HG03469 (cell line): ENCODE measurements around the gene CCM2.
"Not testable (repeated sequence)": the region's sequence is repeated elsewhere in the genome, so short reads cannot be mapped to it uniquely, and the experiment has no call there.

ENCODE experiments used
- ATAC-seq: cut with Tn5 transposase; IDR thresholded peaks from one replicate; pipeline ENCODE4 v1.9.1; 2021; ENCODE audit warnings: mild to moderate bottlenecking, moderate library complexity, moderate number of reproducible peaks; ENCODE audit not compliant: unreplicated experiment

CCM2 gene

DNA sequence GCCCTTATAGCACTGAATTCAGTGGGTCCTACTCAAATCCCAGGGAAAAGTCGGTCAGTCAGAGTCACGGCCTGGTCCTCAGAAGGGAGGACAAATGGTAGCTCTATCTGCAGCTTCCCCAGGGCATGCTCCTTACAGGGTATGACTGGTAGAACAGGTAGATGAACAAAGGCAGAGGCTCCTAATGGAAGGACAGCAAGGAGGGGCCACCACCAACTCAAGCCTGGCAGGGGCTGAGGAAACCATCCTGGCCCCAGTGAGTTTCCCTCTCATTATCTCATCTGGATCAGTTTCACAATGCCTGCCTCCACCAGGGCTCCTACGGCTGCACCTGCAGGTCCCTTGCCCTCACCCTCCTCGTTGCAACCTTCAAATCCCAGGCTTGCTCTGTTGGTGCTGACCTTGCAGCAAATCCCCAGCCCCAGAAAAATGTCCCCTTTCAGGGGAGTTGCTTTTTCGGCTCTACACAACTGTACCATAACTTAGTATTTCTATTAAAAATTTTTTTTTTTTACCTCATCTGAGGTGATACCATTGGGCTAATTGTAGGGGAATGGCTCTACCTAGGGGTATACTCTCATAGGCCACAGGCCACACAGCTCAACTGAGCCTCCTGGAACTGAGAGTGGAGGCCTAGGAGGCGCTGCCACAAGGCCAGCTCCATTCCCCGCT, 18.8 kb upstream of the CCM2 start:
- no peak for ATAC-seq

DNA sequence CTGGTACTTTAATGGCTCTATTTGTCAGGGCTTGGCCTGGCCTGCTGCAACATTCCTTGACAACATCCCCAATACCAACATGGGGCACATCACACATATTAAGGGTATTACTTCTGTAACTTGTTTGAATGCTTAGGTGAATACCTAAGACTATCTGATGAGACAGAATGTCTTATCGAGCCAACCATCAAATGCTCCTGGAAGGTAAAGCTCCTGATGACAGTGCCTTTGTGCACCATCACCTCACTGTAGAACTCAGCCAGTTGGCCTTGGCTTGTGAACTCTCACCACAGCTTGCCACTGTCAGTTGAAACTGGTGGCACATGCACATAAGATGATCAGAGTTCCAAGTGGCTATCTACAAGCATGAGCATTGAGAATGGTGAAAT, 17.5 kb upstream of the CCM2 start:
- no peak for ATAC-seq

DNA sequence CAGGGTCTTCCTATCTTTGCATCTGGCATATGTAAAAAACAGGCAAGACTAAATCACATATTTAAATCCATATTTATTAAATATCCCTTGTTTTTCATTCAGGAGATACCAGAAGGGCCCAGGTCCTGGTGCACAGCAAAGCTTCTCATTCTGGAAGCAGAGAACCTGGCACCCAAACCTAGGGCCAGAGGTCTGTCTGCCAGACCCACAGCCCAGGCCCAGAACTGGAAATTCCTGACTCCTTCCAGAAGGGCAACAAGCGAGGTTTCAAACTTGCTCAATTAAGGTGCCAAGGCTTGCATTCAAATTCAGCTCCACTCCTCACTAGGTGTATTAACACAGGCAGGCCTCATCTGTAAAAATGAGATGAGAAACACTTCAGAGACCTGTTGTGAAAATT, 17.0 kb upstream of the CCM2 start:
- no peak for ATAC-seq

DNA sequence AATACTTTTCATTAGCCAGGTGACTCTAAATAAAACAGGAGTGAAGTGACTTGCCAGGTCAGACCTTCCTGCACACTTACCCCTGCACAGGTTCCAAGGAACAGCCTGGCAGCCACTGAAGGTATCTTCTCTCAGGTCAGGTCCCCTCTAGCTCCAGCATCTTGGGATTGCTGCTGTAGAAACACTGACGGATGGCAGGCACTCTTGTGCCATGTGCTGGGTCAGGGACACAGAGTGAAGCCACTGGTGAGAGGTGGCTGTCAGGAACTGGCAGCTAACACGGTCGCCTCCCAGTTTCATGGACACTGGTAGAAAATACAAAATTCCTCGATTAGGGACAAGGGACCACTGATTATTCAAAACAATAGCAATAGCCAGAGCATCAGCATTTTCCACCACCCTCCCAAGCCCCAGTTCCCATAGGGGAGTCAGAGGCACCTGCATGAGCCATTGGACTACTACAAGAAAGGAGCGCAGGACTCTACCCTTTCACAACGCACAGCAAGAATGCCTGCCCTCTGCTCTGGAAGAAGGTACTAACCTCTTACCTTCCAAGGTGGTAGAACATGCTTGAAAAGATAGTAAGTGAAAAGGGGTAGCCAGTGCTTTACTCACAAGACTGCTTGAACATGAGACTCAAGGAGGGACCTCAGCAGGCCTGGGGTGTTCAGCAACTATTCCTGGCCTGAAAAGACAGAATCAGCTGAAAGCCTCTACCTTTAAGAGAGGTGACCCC, 16.1 kb upstream of the CCM2 start:
- ATAC-seq: no peak

DNA sequence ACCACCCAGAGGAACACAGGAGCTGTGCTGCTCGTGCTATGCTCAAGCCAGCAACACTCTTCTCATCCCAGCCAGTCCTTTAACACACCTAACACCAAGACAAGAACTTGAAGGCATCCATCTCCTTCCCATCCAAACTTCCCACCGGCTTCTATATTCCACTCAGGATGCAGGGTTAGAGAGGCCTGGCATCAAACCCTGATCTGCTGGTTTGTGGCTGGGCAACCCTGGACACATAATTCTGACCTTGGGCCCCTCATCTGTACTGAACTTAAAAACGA, 15.6 kb upstream of the CCM2 start:
- ATAC-seq: no peak

DNA sequence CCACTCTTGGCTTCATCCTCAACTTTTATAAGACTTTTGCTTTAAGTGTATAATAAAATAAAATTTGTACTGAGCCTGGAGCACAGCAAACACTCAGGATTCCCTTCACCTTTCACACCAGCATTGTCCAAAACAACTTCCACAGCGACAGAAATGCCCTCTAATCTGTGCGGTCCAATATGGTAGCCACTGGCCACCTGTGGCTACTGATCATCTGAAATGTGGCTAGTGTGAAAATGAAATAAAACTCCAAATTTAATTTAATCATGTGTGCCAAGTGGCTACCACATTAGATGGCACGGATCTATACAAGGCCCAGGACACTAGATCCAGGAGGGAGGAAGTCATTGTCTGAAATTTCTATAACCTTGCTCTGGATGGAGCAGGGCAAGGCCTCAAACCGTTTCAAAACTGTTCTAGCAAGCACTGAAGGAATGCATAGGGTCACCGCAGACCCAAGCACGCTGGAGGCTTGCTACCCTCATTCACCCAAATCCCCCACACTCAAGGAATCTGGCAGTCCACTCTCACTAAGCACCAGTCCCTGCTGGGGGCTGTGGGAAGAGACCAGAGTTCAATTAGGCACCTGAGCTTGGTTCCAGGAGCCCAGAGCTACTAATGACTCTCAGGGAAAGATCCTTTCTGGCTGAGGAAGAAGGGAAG, 14.8 kb upstream of the CCM2 start:
- ATAC-seq: no peak

DNA sequence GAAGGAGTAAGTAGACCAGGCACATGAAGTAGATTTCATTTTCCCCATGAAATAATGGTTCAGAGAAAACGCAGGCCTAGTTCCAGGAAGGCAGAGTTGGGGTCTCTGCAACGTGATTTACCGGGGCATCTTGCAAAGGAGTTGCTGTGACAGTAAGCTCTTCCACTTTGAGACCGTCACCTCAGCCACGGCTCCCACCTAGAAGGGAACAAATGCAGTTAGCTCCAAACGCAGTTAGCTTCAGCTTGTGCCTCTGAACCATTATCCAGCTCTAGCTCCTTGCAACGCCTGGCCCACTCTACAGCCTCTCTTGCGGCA, 14.1 kb upstream of the CCM2 start:
- no peak for ATAC-seq

DNA sequence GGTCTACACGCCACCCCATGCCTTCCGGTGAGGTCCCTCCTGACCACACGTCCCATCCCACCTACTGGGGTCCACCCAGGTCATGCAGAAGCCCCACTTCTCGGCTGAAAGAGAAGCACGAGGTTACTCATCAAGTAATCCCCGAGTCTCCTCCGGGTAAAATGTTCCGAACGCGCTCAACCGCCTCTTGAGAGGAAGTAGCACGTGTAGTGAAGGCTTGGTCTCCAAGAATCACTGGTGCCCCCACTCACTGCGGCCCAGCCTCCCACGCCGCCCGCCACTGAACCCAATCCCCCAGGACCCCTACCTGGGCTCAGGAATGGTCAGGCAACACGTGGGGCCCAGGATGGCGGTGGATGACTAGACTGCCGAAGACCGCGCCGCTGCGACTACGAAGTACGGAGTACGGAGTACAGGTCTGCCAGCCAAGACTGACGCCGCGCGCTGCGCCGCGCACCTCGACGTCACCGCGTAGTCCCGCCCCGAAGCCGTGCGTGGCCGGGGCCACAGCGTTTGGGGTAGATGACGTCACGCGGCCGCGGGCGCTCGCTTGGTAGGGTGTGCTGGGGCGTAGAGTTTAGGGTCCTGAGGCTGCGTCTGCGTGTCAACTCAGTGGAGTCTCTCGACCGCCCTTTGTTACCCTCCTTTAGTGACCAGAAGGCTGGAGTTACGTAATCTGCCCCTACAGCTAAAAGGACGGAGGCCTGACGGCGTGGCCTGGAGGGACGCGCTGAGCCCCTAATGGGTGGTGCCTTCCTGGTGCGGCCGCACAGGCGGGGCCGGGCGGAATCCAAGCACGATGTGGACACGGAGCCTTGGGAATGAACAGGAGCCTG, 13.6 kb upstream of the CCM2 start:
- ATAC-seq: peak; percentile 93

DNA sequence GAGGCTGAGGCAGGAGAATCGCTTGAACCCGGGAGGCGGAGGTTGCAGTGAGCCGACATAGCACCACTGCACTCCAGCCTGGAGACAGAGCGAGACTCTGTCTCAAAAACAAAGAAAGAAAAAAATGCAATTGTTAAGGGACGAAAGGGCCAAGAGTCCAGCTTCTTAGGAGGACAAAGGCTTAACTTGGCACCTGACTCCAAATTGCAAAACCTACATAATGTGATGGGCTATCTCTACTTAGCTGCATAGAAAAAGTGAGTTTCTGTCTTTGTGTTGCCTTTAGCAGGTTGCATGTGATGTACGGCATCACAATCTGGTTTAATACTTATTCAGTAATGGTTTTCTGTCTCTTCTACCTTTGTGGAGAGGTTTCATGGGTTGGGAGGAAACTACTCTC, 12.5 kb upstream of the CCM2 start:
- ATAC-seq: no peak

DNA sequence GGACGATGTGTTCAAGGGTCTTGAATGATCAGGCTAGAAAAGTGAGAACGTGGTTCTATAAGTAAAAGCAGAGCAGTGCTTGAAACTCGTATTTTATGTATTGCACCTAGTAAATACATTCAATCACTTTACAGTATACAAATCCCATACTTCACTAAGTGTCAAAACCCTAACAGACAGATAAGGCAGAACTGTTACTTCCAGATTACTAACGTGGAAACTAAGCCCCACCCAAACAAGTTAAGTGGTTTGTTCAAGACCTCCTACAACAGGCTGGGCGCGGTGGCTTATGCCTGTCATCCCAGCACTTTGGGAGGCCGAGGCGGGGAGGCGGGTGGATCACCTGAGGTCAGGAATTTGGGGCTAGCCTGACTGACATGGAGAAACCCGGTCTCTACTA, 12.0 kb upstream of the CCM2 start:
- ATAC-seq: no peak

DNA sequence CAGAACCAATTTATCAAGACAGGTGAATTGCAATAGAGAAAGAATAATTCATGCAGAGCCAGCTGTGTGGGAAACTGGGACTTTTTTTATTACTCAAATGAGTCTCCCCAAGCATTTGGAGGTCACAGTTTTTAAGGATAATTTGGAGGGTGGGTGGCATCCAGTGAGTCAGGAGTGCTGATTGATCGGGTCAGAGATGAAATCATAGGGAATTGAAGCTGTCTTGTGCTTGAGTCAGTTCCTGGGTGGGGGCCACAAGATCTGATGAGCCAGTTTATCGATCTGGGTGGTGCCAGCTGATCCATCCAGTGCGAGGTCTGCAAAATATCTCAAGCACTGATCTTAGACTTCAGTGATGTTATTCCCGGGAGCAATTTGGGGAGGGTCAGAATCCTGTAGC, 11.3 kb upstream of the CCM2 start:
- ATAC-seq: no peak

DNA sequence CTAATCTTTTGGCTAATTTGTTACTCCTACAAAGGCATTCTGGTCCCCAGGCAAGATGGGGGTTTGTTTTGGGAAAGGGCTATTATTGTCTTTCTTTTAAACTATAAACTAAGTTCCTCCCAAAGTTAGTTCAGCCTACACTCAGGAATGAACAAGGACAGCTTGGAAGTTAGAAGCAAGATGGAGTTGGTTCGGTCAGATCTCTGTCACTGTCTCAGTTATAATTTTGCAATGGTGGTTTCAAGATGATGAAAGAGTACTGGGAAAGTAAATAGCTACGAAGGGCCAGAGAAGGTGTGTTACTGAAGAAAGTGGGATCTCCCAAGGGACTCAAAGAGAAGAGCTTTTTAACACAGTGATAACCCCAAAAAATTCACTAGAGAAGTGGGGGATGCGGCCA, 10.9 kb upstream of the CCM2 start:
- no peak for ATAC-seq

DNA sequence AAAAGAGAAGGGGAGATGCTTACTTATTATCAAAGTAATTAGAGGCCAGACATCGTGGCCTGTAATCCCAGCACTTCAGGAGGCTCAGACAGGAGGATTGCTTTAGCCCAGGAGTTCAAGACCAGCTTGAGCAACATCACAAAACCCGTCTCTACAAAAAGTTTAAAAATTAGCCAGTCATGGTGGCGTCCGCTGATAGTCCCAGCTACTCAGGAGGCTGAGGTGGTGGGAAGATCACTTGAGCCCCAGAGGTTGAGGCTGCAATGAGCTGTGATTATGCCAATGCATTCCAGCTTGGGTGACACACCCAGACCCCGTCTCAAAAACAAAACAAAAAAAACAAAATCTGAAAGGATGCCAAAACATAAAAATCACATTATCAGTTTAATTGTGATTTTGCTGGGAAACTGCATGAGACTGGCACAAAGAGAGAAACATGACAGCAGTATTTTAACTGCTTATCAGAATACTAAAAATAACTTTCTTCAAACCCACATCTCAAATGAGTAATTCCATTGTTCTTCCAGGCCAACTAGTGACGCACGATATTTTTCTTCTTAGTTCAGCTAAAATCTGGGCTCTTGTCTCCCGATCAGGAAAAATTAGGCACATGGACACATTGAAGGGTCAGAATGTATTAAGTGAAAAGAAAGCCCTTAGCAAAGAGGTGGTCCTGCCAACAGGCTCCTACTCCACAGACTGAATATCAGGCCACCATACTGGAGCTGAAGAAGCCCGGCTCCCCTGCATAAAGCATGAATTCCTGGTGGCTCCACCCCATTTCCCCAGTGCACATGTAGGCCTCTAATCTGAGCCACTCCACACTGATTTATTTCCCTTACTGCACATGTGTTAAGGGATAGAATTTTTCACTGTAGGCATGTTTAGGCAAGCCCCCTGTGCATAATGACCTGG, 9.6 kb upstream of the CCM2 start:
- ATAC-seq: no peak

DNA sequence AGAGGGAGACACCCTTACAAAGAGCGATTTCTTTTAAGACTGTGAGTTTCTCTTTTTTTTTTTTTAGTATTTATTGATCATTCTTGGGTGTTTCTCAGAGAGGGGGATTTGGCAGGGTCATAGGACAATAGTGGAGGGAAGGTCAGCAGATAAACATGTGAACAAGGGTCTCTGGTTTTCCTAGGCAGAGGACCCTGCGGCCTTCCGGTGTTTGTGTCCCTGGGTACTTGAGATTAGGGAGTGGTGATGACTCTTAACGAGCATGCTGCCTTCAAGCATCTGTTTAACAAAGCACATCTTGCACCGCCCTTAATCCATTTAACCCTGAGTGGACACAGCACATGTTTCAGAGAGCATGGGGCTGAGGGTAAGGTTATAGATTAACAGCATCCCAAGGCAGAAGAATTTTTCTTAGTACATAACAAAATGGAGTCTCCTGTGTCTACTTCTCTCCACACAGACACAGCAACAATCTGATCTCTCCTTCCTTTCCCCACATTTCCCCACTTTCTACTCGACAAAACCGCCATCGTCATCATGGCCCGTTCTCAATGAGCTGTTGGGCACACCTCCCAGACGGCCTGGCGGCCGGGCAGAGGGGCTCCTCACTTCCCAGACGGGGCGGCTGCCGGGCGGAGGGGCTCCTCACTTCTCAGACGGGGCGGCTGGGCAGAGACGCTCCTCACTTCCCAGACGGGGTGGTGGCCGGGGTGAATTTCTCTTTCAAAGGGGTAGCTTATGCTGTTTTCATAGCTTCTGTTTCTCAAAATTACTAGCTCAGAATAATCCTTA, 7.8 kb upstream of the CCM2 start:
- ATAC-seq: not testable (repeated sequence)

DNA sequence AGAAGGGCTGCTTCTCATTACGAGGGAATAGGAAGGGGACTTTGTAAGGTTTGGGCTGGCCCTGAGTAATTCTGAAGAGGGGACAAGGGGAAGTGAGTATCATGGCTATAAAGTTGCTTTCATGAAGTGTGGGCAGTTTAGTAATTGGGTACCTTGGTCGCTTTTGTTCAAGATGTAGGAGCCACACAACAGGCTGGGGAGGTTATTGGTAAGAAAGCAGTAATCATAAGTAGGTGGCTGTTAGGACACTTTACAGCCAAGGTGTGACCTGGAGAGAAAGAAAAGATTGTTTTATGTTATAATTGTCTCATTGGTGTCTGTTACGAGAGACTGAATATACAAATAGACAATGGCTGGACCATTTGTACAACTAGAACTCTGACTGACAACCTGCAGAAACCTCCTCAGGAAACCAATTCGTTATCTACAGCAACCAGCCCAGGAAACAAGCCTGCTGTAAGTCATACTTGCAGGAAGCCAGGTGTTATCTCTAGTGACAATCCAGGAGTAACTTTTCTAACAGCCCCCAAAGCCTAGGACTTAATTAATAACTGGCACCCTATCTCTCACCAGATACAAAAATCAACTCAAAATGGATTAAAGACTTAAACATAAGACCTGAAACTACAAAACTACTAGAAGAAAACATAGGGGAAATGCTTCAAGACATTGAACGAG, 5.0 kb upstream of the CCM2 start:
- ATAC-seq: no peak

DNA sequence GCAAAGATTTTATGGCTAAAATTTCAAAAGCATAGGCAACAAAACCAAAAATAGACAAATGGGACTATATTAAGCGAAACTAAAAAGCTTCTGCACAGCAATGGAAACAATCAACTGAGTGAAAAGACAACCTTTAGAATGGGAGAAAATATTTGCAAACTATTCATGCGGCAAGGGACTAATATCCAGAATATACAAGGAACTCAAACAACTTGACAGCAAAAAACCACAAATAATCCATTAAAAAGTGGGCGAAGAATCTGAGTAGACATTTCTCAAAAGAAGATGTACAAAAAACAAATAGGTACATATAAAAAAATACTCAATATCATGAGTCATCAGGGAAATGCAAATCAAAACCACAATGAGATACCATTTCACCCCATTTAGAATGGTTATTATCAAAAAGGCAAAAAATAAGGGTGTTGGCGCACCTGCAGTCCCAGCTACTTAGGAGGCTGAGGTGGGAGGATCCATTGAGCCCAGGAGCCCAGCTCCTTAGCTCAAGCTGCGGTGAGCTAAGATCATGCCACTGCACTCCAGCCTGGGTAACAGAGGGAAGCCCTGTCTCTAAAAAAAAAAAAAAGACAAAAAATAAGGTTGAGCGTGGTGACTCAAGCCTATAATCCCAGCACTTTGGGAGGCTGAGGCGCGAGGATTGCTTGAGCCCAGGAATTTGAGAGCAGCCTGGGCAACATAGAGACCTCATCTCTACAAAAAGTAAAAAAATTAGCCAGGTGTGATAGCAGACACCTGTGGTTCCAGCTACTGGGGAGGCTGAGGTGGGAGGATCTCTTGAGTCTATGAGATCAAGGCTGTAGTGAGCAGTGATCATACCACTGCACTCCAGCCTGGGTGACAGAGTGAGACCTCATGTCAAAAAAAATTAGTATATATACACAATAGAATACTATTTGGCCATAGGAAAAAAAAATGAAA, 4.2 kb upstream of the CCM2 start:
- ATAC-seq: no peak

DNA sequence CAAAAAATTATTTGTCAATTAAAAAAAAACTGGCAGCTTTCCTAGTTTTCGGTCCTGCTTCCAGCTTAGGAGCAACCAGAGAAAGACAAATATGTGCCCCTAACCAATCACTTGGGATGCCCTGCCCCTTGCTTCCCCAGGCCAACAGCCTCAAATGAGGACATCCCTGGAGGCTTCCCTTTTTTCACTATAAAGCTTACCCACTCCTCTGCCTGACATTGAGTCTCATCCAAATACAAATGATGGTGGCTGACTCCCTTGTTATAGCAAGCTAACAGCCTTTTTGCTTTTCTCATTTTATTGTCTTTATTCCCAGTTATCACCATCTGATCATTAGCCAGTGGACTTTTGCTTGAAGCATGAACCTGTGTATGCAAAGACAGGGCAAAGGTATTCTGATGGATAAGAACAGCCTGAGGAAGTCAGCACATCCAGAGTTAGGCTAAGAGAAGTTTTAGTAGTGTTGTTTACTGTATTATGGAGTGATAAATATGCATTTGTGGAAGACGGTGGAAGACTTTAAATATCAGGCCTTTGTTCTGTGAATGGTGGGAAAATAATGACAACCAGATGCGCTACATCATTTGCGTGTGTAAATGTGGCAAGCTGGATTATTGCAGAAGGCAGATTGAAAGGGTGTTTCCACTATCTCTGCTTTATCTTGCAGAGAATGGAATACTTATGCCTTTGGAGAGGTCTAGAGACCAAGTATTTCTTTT, 1.7 kb upstream of the CCM2 start:
- ATAC-seq: no peak
